Measurements from ENCODE around the gene CORIN.
"Not testable (repeated sequence)": the region's sequence is repeated elsewhere in the genome, so short reads cannot be mapped to it uniquely, and the experiment has no call there.

CORIN gene

GRCh38 chr4:47551682-47552081 is 286.2 kb downstream of the CORIN start:
- no peak for DNase-seq

GRCh38 chr4:47550899-47551548 is 286.8 kb downstream of the CORIN start:
- no peak for DNase-seq

- not testable (repeated sequence) for DNase-seq
Measured at GRCh38 chr4:47550357-47550756, 287.5 kb downstream of the CORIN start.

Measured in stimulated activated CD4-positive, alpha-beta T cell treated with anti-CD3 and anti-CD28 coated beads, Interleukin-2, amount 100 ng/mL, for 24 hours (primary cell).